HG02678 (cell line): ENCODE results near the gene CDH23.

Source experiments
- ATAC-seq: cut with Tn5 transposase; IDR thresholded peaks from one replicate; pipeline ENCODE4 v1.9.1; 2021; ENCODE audit warnings: mild to moderate bottlenecking, moderate library complexity; ENCODE audit not compliant: unreplicated experiment

CDH23 gene

DNA sequence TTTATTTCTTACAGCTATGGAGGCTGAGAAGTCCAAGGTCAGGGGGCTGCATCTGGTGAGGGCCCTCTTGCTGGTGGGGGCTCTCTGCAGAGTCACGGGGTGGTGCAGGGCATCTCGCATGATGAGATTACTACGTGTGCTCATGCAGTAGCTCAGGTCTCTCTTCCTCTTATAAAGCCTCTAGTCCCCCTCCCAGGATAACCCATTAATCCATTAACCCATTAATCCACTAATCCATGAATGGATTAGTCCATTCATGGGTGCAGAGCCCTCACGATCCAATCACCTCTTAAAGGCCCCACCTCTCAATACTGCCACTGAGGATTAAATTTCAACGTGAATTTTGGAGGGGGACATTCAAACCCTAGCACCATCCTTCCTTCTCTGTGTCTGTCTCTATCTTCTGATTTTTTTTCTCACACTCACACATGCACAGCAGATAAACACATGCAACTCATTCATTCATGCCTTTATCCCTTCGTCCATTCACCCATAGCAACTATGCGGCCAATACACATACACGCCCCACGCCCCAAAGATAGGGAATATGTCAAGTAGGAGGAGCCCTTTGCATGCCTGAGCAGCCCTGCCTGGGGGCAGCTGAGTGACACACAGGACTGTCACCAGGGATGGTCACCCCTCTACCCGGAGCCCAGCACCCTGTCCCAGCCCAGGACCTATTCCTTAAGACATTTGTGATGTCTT lies 236.3 kb downstream of the CDH23 start:
- no peak for ATAC-seq

GRCh38 chr10:71633920-71634319 lies 237.2 kb downstream of the CDH23 start:
- ATAC-seq, result no peak

GRCh38 chr10:71634531-71635164 lies 237.9 kb downstream of the CDH23 start:
- ATAC-seq, result no peak

- ATAC-seq, result no peak
Observed at GRCh38 chr10:71635251-71635866, 238.6 kb downstream of the CDH23 start.

GRCh38 chr10:71635867-71636266 lies 239.1 kb downstream of the CDH23 start:
- no peak for ATAC-seq

DNA sequence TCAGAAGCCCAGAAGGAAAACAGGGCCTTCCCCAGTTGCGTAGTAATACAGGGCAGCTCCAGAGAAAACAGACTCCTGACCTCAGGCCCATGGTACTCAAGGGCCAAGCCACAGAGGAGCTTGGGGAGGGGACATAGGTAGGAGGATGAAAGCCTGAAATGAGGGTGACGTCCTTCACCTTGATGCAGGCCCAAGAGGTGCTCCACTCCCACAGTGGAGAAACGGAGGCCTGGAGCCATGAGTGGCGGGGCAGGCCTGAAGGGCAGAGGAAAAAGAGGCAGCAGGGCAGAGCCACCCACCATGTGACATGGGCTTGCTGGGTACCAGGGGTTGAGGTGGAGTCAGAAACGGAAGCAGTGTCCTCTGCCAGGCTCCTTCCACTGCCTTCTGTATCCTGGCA lies 239.9 kb downstream of the CDH23 start:
- ATAC-seq, result no peak

DNA sequence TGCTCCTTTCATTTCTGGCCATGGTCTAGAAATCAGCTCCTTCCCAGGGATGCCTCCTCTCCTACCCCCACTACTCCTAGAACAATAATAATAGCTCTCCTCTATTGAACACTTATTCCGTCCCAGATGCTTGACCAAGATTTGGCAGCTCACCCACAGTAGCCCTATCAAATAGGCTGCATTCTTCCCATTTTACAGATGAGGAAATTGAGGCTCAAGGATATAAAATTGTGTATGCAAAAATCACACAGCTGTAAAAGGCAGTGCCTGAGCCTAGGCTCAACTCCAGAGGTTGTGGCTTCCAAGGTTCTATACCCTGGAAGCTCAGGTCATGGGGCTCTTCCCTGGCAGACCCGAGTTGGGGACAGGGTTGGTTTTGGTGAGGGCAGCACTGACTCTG lies 240.6 kb downstream of the CDH23 start:
- ATAC-seq, result no peak

DNA sequence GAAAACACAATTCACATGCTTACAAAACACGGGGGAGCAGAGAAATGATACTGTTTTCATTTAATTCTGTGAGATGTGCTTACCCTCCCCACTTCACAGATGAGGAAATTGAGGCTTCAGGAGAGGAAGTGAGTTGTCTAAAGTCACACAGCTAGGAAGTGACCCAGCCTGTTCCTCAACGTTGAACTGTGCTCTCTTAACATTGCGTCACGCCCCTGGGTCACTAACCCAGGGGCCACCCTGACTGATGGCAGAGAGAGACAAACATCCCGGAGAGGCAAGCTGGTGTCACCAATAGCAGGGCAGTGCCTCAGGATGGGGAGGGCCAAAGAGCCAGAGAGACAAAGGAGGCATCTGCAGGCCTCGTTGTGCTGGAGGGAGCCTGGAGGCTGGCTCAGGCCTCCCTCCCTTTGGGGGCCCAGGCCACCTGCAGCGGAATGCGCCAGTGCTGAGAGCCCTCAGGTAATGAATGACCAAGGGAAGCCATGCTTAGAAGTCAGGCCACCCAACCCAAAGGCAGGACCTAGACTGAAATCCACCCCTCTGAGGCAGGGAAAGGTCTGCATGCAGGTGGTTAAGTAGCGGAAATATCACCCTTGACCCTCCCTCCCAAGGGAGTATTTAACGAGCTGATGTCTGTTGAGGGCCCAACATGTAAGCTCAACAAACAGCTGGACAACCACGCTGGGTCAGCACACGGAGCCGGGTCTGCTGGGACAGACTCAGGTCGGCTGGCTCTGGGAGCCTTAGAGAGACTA lies 241.5 kb downstream of the CDH23 start:
- ATAC-seq, result no peak

- ATAC-seq, result no peak
Observed at GRCh38 chr10:71638822-71639719, 242.4 kb downstream of the CDH23 start.

DNA sequence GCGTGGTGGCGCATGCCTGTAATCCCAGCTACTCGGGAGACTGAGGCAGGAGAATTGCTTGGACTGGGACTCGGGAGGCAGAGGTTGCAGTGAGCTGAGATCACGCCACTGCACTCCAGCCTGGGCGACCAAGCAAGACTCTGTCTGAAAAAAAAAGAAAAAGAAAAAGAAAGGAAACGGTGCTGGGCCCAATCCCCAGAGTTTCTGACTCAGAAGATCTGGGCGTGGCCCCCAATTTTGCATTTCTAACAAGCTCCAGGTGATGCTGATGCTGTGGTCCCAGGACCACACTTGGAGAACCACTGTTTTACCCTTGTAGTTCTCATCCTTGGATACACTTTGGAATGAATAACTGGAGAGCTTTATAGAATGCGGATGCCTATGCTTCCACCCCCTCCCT lies 243.9 kb downstream of the CDH23 start:
- ATAC-seq, result no peak

GRCh38 chr10:71641449-71641848 lies 244.7 kb downstream of the CDH23 start:
- no peak for ATAC-seq

DNA sequence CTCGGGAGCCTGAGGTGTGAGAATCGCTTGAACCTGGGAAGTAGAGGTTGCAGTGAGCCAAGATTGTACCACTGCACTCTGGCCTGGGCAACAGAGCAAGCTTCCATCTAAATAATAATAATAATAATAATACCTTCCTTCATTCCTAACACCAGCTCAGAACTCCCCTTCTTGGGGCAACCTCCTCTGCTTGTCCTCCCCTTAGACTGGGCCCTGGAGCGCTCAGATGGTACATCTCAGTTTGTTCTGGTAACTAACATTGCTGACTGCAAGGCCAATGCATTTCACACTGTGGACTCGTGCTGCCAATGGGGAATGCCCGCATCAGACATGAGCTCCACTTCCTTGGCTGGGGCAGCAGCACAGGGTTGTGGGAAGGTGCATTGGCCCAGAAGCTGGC lies 245.3 kb downstream of the CDH23 start:
- no peak for ATAC-seq

- no peak for ATAC-seq
Observed at GRCh38 chr10:71643904-71644303, 247.2 kb downstream of the CDH23 start.

- no peak for ATAC-seq
Observed at GRCh38 chr10:71644307-71645180, 247.8 kb downstream of the CDH23 start.

GRCh38 chr10:71645185-71645584 lies 248.5 kb downstream of the CDH23 start:
- no peak for ATAC-seq

- ATAC-seq, result no peak
Observed at GRCh38 chr10:71646037-71646436, 249.3 kb downstream of the CDH23 start.

DNA sequence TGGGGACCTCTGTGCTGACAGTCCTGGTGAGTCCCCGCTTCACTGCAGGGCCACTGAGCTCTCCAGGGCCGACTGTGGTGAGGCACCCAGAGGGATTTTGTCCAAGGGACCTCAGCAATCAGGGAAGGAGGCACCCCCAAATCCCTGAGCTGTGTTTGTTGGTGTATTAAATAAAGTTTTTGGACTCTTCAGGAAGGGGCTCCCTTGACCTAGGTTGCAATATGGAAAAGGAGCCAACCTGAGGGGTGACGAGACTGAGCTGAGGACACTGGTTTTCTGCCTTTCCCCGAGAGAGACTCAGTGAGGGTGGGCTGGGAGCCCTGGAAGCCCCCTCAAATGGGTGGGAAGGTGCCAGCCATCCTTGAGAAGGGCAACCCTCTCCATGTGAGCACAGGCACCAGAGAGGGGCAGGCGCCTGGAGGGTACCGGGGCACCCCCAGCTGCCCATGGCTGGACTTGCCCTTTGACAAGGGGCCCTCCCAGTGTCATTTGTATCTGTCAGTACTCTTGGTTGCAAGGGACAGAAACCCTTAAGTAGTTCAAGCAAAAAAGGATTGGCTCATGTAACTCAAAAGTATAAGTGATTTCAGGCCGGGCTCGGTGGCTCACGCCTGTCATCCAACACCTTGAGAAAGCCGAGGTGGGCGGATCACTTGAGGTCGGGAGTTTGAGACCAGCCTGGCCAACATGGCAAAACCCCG lies 250.0 kb downstream of the CDH23 start:
- ATAC-seq, result no peak

DNA sequence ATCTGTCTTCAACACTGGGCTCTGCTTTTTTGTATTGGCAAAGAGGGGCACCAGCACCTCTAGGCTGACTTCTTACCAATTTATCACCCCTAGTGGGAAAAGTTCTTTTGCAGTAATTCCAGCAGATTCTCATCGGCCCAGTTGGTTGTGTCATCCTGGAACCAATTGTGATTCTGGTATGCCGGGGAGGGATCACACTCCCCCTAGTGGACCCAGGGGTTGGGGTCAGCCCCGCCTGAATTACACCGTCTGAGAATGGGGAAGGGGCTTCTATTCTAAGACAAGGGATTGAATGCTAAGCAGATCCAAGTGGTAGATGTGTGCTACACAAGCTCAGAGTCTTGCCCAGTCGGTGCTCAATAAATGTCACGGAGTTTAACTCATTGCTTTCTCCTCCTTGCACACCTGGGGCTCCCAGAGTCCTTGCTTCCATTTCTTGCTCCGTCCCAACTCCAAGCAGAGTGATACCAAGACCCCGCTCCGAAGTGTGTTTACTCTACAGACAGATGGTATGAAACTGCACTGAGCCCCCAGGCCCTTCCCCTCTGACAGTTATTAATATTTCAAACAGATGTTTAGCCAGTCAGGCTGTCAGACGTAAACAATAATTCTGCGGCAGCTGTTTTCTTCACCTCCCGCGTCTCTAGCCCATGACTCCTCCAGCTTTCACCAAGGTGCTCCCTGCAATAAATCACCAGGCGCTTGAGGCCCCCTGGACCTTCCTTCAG lies 251.0 kb downstream of the CDH23 start:
- ATAC-seq, result no peak
